GM19025 (cell line): ENCODE measurements around the gene IER5.
A peak's percentile ranks its signal among the peaks of the same experiment; 100 is the strongest.
"Not testable (repeated sequence)": the region's sequence is repeated elsewhere in the genome, so short reads cannot be mapped to it uniquely, and the experiment has no call there.

Source experiments
- ATAC-seq: cut with Tn5 transposase; IDR thresholded peaks from one replicate; pipeline ENCODE4 v1.9.1; 2021; ENCODE audit warnings: mild to moderate bottlenecking, low read depth, moderate library complexity; ENCODE audit not compliant: unreplicated experiment

The IER5 gene

DNA sequence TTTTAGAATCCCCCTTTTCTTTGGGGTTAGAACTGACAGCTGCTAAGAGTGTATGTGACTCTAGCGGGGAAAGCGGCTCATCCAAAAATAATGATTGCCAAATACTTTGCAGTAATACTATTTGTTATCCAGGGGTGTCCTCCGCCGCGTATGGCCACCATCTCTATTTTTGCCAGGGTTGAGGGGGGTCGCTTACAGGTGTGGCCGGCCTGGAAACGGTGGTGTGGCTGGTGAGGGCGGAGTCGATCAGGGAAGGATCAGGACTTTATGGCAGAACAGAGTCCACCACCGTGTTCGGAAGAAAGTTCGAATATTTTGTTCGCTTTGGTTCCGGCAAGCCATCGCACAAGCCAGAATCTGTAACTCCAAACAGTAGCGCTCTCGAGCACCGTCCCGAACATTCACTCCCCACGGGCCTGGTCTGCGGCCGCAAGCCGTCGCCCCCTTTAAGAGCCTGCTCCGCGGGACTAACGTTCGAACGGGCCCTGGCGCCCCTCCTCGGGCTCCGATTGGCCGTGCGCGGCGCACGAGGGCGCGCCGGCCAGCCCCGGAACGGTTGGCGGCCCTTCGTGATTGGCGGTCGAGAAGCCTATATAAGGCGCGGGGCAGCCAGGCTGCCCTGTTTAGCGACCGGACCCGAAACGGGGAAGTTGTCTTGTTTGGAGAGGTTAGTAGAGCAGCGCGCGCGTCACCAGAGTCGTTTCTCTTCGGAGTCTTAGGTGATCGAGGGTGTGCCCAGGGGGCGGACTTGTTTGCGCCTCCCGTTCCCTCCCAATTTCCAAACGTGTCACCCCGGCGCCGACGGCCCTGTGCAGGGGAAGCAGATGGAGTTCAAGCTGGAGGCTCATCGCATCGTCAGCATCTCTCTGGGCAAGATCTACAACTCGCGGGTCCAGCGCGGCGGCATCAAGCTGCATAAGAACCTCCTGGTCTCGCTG is at the start of gene IER5:
TSS of gene IER5 (plus strand) at position 622 of the 938 bp plus-strand sequence. CDS start at position 825, 203 bp downstream.
- ATAC-seq: peak; percentile 65

DNA sequence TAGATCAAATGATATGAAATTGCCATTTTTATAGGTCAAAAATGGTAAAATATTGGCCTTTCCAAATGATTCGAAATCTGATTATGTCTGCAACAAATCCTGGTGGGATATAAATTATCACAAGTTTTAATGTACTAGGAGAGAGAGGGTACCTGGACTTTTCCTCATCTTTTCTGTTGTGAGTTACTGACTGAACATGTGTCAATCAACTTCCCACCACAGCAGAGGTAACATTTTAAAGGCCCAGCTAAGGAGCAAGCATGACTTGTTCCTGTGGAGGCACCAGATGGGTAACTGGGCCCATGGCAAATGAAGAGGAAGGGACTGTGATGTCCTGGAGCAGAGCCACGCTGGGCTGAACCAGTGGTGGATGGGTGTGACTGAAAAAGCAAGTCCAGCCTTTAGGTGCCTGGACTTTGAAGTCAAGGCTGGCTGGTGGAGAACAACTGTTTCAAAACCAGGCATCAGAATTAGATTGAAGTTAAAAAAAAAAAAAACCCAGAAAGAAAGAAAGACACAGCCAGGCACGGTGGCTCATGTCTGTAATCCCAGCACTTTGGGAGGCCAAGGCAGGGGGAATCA is 48.1 kb upstream of the IER5 start:
- no peak for ATAC-seq

- ATAC-seq: no peak
Measured at GRCh38 chr1:181043025-181043888, 45.2 kb upstream of the IER5 start.

GRCh38 chr1:181044449-181044966 is 44.0 kb upstream of the IER5 start:
- ATAC-seq: peak; percentile 92

DNA sequence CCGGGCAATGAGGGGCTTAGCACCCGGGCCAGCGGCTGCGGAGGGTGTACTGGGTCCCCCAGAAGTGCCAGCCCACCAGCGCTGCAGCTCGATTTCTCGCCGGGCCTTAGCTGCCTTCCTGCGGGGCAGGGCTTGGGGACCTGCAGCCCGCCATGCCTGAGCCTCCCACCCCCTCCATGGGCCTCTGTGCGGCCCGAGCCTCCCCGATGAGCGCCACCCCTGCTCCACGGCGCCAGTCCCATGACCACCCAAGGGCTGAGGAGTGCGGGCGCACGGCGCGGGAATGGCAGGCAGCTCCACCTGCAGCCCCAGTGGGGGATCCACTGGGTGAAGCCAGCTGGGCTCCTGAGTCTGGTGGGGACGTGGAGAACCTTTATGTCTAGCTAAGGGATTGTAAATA is 42.6 kb upstream of the IER5 start:
- not testable (repeated sequence) for ATAC-seq

DNA sequence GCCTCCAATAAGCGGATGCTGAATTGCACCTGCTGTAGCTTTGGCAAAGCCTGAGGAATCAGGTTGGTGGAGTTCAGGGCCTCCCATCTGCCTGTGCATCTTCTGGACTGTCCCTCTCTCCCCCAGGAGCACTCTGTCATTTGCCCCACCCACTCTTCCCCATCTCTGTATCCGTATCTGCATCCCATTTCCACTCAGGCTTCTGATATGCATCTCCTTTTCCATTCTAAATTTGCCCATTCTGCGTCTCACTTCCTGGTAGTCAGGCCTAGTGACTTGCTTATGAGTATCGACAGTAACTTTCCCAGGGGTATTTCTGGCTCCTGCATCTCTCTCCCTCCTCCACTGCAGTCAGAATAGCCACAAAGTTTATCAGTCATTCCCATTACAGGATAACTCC is 39.1 kb upstream of the IER5 start:
- no peak for ATAC-seq

- ATAC-seq: no peak
Measured at GRCh38 chr1:181050922-181051321, 37.6 kb upstream of the IER5 start.

- no peak for ATAC-seq
Measured at GRCh38 chr1:181056560-181056959, 31.9 kb upstream of the IER5 start.

DNA sequence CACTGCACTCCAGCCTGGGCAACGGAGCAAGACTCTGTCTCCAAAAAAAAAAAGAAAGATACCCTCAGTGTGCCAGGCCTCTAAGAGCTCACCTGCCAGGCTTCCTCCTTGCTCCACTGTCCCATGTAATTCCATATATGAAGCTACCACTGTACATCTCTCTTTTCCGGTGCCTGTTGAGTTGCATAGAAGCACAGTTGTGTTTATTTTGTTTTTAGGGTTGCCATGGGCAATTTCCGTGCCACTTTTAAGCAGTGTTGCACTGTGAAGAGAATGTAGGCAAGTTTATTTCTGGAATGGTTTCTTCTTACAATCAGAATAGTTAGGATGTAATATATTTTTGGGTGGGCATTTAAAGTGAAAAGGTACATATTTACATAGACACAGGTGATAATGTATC is 31.4 kb upstream of the IER5 start:
- no peak for ATAC-seq

DNA sequence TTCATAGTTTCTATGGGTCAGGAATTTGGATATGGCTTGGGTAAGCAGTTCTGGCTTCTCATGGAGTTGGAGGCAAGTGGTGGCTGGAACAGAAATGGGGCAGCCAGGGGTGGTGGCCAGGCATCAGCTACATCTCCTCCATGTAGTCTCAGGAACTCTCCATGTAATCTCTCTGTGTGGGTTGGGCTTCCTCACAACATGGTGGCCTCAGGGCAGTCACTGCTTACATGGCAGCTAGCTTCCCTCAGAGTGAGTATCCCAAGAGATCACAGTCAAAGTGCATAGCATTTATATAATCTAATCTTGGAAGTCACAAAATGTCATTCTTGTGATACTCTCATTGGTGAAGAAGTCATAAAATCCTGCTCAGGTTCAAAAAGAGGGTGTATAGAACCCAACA is 29.1 kb upstream of the IER5 start:
- ATAC-seq: no peak

DNA sequence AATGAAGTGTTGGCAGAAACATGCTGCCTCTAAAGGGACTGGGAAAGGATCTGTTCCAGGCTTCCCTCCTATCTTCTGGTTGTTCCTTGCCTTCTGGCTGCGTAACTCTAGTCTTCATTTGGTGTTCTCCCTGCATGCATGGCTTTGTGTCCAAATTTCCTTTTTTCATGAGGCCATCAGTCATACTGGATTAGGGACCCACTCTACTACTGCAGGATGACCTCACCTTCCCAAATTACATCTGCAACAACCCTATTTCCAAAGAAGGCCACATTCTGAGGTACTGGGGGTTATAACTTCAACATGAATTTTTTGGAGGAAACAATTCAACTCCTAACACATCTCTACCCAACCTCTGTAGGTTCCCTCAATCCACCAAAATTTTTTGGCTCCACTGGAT is 28.4 kb upstream of the IER5 start:
- ATAC-seq: no peak

GRCh38 chr1:181060947-181061346 is 27.6 kb upstream of the IER5 start:
- ATAC-seq: not testable (repeated sequence)

GRCh38 chr1:181061487-181061886 is 27.0 kb upstream of the IER5 start:
- no peak for ATAC-seq

- ATAC-seq: peak; percentile 85
Measured at GRCh38 chr1:181061891-181062835, 26.3 kb upstream of the IER5 start.

DNA sequence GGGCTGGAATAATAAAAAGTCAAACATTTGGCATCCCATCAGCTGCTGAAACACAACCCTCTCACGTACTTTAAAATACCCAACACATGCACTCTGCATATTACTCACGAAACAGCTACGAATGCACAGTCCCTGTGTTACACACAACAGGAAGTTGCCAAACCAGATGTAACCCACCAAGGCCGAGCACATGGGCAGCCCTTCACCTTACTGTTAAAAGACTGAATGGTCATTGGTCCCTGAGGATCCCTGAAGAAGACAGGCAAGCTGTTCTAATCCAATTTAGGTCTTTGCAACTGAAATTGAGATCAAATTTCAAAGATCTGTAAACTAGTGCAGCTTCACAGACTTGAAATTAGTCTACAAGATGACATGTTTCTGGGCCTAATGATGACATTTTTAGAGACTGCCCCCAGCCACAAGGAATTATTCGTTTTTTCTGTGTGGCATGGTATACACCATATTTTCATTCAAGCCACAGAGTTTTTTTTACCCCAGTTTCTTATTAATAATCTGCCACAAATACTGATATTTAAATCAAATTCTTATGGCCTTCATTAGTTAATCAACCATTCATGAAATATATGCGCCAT is 25.6 kb upstream of the IER5 start:
- peak; percentile 56 for ATAC-seq

DNA sequence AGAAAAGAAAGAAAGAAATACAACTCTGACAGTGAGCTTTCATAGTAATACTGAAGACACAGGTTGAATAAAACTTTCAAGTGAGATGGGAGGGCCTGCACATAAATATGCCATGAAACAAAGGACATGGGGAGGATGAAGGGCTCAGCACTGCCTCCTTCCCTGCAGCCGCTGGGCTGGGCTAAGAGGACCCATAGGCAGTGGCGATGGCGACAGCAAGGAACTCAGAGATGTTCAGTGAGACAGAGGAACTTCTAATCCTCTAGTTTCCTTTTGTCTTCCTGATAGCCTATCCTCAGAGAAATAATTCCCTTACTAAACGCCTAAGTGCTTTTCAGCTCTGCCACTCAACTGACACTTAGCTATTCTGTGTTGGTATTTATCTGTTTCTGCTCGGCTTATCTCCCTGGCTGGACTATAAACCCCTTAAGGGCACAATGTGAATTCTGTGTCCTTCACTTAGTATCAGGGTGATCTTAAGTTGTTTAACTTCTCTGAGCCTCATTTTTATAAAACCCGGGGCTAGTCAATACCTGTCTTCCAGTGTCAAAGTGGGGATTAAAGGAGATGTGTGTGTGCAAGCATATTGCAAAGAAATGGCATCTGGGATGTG is 24.4 kb upstream of the IER5 start:
- no peak for ATAC-seq

- no peak for ATAC-seq
Measured at GRCh38 chr1:181064702-181065101, 23.8 kb upstream of the IER5 start.

DNA sequence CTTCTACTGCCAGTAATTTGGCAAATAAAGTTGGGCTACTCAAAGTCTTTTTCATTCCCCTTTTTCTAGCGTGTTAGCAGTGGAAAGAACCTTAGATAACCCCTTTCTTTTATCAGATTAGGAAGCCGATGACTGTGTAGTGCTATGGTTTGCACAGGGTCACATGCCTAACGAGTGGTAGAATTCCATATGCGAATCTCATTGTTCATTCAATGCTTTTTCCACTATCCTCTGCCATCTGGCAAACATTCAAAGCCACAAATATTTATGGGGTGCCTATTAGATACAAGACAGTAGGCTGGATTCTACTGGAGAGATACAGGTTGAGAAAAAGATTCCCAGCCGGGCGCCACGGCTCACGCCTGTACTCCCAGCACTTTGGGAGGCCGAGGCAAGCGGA is 14.9 kb upstream of the IER5 start:
- no peak for ATAC-seq
